CD14-positive monocyte (primary cell): ENCODE results near the gene NUP210. TPM values are rescaled to one million over a fixed set of nuclear protein-coding genes. Genes with fewer than 3 reads are reported as not detected.

Source experiments
- DNase-seq, 3 donors: peaks; one replicate each; pipeline ENCODE4 v3.0.0-alpha.2; 2011 to 2022
- H2AFZ ChIP-seq: 2 replicates; pipeline ENCODE4 v1.6.0; 2012; ENCODE audit warnings: mild to moderate bottlenecking, low read depth, low read length, inconsistent platforms; ENCODE audit not compliant: insufficient read depth, poor library complexity, severe bottlenecking
- H3K27ac ChIP-seq, 2 donors: 1 replicate in 1 of 2; 2 replicates in 1 of 2; pipeline ENCODE4 v1.5.1; 2012 to 2013; ENCODE audit warnings: low read length in 2 of 2, control low read depth in 1 of 2, inconsistent platforms in 1 of 2, low read depth in 1 of 2, mild to moderate bottlenecking in 1 of 2
- H3K27me3 ChIP-seq, 2 donors: one replicate each; pipeline versions ENCODE4 v1.6.0 to v1.6.1; 2011 to 2013; ENCODE audit warnings: low read length in 2 of 2; ENCODE audit not compliant: control insufficient read depth in 2 of 2, insufficient read depth in 2 of 2
- H3K36me3 ChIP-seq, 2 donors: replicated peaks in 1 of 2; 1 replicate in 1 of 2; 2 replicates in 1 of 2; pipeline versions ENCODE4 v1.5.1 to v1.6.1; 2012 to 2013; ENCODE audit warnings: low read length in 2 of 2, control low read depth in 1 of 2, inconsistent platforms in 1 of 2, mild to moderate bottlenecking in 1 of 2; ENCODE audit not compliant: insufficient read depth in 2 of 2, control insufficient read depth in 1 of 2
- H3K4me1 ChIP-seq, 2 donors: 1 replicate in 1 of 2; 2 replicates in 1 of 2; pipeline versions ENCODE4 v1.5.1 to v1.6.1; 2012 to 2013; ENCODE audit warnings: low read length in 2 of 2, control low read depth in 1 of 2, inconsistent platforms in 1 of 2, mild to moderate bottlenecking in 1 of 2, moderate library complexity in 1 of 2; ENCODE audit not compliant: insufficient read depth in 2 of 2, control insufficient read depth in 1 of 2
- H3K4me2 ChIP-seq: replicated peaks from 2 replicates; pipeline ENCODE3; 2012; ENCODE audit warnings: low read length, moderate library complexity, mild to moderate bottlenecking; ENCODE audit not compliant: poor library complexity, severe bottlenecking; ENCODE audit errors: extremely low read depth
- H3K4me3 ChIP-seq, 3 experiments: fragments of 200-600 bp in 1 of 3; sonication (generic) in 1 of 3; replicated peaks in 1 of 3; 1 replicate in 2 of 3; 2 replicates in 1 of 3; pipeline ENCODE4 v1.5.1; 2011 to 2013; ENCODE audit warnings: low read length in 3 of 3, mild to moderate bottlenecking in 3 of 3, control low read depth in 2 of 3, low read depth in 2 of 3, inconsistent platforms in 1 of 3, moderate library complexity in 1 of 3
- H3K79me2 ChIP-seq: 2 replicates; pipeline ENCODE4 v1.6.0; 2012; ENCODE audit warnings: mild to moderate bottlenecking, control low read depth, inconsistent platforms, low read length, moderate library complexity; ENCODE audit not compliant: insufficient read depth
- H3K9ac ChIP-seq: 2 replicates; pipeline ENCODE4 v1.6.0; 2017; ENCODE audit warnings: low read length, mild to moderate bottlenecking; ENCODE audit not compliant: insufficient read depth, poor library complexity, severe bottlenecking
- H3K9me3 ChIP-seq, 2 donors: replicated peaks in 1 of 2; 1 replicate in 1 of 2; 2 replicates in 1 of 2; pipeline versions ENCODE4 v1.5.1 to v1.6.1; 2012 to 2013; ENCODE audit warnings: low read length in 2 of 2, control low read depth in 1 of 2; ENCODE audit not compliant: control insufficient read depth in 1 of 2, insufficient read depth in 1 of 2
- H4K20me1 ChIP-seq: 2 replicates; pipeline ENCODE4 v1.6.0; 2012; ENCODE audit warnings: mild to moderate bottlenecking, low read length, control low read depth, moderate library complexity; ENCODE audit not compliant: insufficient read depth
- H3K27ac Mint-ChIP-seq, 7 donors: one replicate each; pipeline ENCODE4 v1.8.0; 2020; ENCODE audit warnings: mild to moderate bottlenecking in 7 of 7, mixed read lengths in 7 of 7, moderate library complexity in 6 of 7, inconsistent platforms in 2 of 7
- H3K27me3 Mint-ChIP-seq, 3 donors: one replicate each; pipeline ENCODE4 v1.8.0; 2021 to 2022; ENCODE audit warnings: low read depth in 3 of 3, mild to moderate bottlenecking in 3 of 3, mixed read lengths in 3 of 3, moderate library complexity in 3 of 3, inconsistent platforms in 1 of 3
- H3K36me3 Mint-ChIP-seq, 2 donors: one replicate each; pipeline ENCODE4 v1.8.0; 2020; ENCODE audit warnings: mixed read lengths in 2 of 2, inconsistent platforms in 1 of 2, mild to moderate bottlenecking in 1 of 2
- H3K4me1 Mint-ChIP-seq: one replicate; pipeline ENCODE4 v1.8.0; 2020; ENCODE audit warnings: mild to moderate bottlenecking, mixed read lengths
- H3K4me3 Mint-ChIP-seq, 2 donors: one replicate each; pipeline ENCODE4 v1.8.0; 2020; ENCODE audit warnings: mild to moderate bottlenecking in 2 of 2, mixed read lengths in 2 of 2, moderate library complexity in 1 of 2
- H3K9me3 Mint-ChIP-seq, 7 donors: one replicate each; pipeline ENCODE4 v1.8.0; 2020 to 2022; ENCODE audit warnings: mixed read lengths in 7 of 7, mild to moderate bottlenecking in 6 of 7, moderate library complexity in 6 of 7, inconsistent platforms in 2 of 7
- CTCF ChIP-seq: fragments of 200-600 bp; IDR thresholded peaks from one replicate; pipeline ENCODE4 v1.8.0; 2022; ENCODE audit warnings: antibody characterized with exemption, mild to moderate bottlenecking
- WGBS: methylation state at CpG from one replicate; pipeline ENCODE4 v1.1.5; 2013; ENCODE audit warnings: missing lambda C conversion rate; ENCODE audit not compliant: insufficient coverage; 5-methylcytosine and 5-hydroxymethylcytosine counted together
- intact Hi-C, 2 donors: fragments of 100-400 bp; cut with micrococcal nuclease; formaldehyde crosslinking; loops; one replicate each; pipeline versions ENCODE4 v1.15.0 to v1.15.1; 2023
- polyA plus RNA-seq, 3 donors: library from polyadenylated mRNA; depleted of rRNA in 1 of 3; unstranded in 2 of 3; stranded (reverse) in 1 of 3; fragments of 300-500 nt in 2 of 3; fragments of >200 nt in 1 of 3; fragmentation: Illumina TruSeq in 2 of 3; gene quantifications; 1 replicate in 2 of 3; 2 replicates in 1 of 3; pipeline ENCODE4 v1.2.3, GENCODE V29; 2012 to 2021

NUP210 gene
- polyA plus RNA-seq, 3 donors: 7.9 to 43.5 (median 13.0) TPM

- peaks cover 99% of the 10 kb centered on the region for H3K79me2 ChIP-seq
- no peak overlapping the region for H3K9ac ChIP-seq
- peaks cover 2 to 29% of the 10 kb centered on the region in 2 donors for H3K36me3 ChIP-seq
- peak overlapping the region in 1 of 2 donors; percentile 67 for H3K27ac ChIP-seq
- peaks cover 21% of the 10 kb centered on the region in 2 donors for H3K9me3 ChIP-seq
- no peaks in the 10 kb centered on the region for H3K27me3 ChIP-seq
- no peak for TF ChIP-seq CTCF
- Mint-ChIP-seq H3K4me3 (no peak overlapping the region), H3K36me3 (peaks cover 17 to 28% of the 10 kb centered on the region in 2 donors), H3K9me3 (peaks cover 13 to 28% (median 19%) of the 10 kb centered on the region in 7 donors), H3K27ac (peak overlapping the region in 6 of 7 donors; percentile 32 to 79 (median 72)), H3K27me3 (peaks cover 0 to 3% (median 0%) of the 10 kb centered on the region in 3 donors), H3K4me1 (peaks cover 45% of the 10 kb centered on the region)
- H3K4me1 ChIP-seq: peaks cover 21 to 35% of the 10 kb centered on the region in 2 donors
- DNase-seq: no peak
- H4K20me1 ChIP-seq: peaks cover 35% of the 10 kb centered on the region
- H3K4me2 ChIP-seq: no peak overlapping the region
- intact Hi-C loops: no loop called here
- no CpG with 5 or more reads among the region's 1 CpG for WGBS
- H2AFZ ChIP-seq: no peak overlapping the region
- no peak overlapping the region for H3K4me3 ChIP-seq
Measured at GRCh38 chr3:13407475-13407874, 12.6 kb downstream of the NUP210 start.

- peaks cover 99% of the 10 kb centered on the region for H3K79me2 ChIP-seq
- H3K27me3 Mint-ChIP-seq: peaks cover 0 to 3% (median 0%) of the 10 kb centered on the region in 3 donors
- H3K9ac ChIP-seq: no peak overlapping the region
- peak overlapping the region in 6 of 7 donors; percentile 48 to 84 (median 64) for H3K27ac Mint-ChIP-seq
- 37% methylated on average over 3 of the region's 5 CpGs for WGBS
- no peak for DNase-seq
- H3K27ac ChIP-seq: peak overlapping the region; percentile 16 to 67
- H2AFZ ChIP-seq: no peak overlapping the region
- H3K4me1 Mint-ChIP-seq: peaks cover 43% of the 10 kb centered on the region
- peaks cover 13 to 28% (median 19%) of the 10 kb centered on the region in 7 donors for H3K9me3 Mint-ChIP-seq
- H3K36me3 Mint-ChIP-seq: peaks cover 19 to 32% of the 10 kb centered on the region in 2 donors
- H3K36me3 ChIP-seq: peaks cover 2 to 34% of the 10 kb centered on the region in 2 donors
- TF ChIP-seq CTCF: no peak
- H3K4me3 ChIP-seq: no peak overlapping the region
- H3K9me3 ChIP-seq: peaks cover 21% of the 10 kb centered on the region in 2 donors
- peaks cover 15 to 25% of the 10 kb centered on the region in 2 donors for H3K4me1 ChIP-seq
- intact Hi-C loops: no loop called here
- H3K4me2 ChIP-seq: no peak overlapping the region
- peaks cover 47% of the 10 kb centered on the region for H4K20me1 ChIP-seq
- H3K4me3 Mint-ChIP-seq: no peak overlapping the region
- H3K27me3 ChIP-seq: no peaks in the 10 kb centered on the region
Measured at GRCh38 chr3:13406190-13406589, 13.9 kb downstream of the NUP210 start.
